GM18858 (cell line): ENCODE measurements around the gene TRPM2.

ENCODE experiments used
- ATAC-seq: cut with Tn5 transposase; IDR thresholded peaks from one replicate; pipeline ENCODE4 v1.9.1; 2021; ENCODE audit not compliant: unreplicated experiment

The TRPM2 gene

GRCh38 chr21:44456214-44456914, 102.9 kb downstream of the TRPM2 start:
- no peak for ATAC-seq

GRCh38 chr21:44456915-44457736, 103.7 kb downstream of the TRPM2 start:
- ATAC-seq = no peak

GRCh38 chr21:44458971-44459711, 105.7 kb downstream of the TRPM2 start:
- ATAC-seq = no peak

- ATAC-seq = no peak
These were observed 106.5 kb downstream of the TRPM2 start for GRCh38 chr21:44459712-44460440.

- no peak for ATAC-seq
These were observed 107.0 kb downstream of the TRPM2 start for GRCh38 chr21:44460441-44460755.

GRCh38 chr21:44461005-44461404, 107.6 kb downstream of the TRPM2 start:
- no peak for ATAC-seq

- no peak for ATAC-seq
These were observed 108.1 kb downstream of the TRPM2 start for GRCh38 chr21:44461464-44462001.

GRCh38 chr21:44462086-44462833, 108.8 kb downstream of the TRPM2 start:
- no peak for ATAC-seq

GRCh38 chr21:44462834-44463200, 109.4 kb downstream of the TRPM2 start:
- ATAC-seq = no peak

GRCh38 chr21:44463724-44464123, 110.3 kb downstream of the TRPM2 start:
- no peak for ATAC-seq

- no peak for ATAC-seq
These were observed 110.9 kb downstream of the TRPM2 start for GRCh38 chr21:44464351-44464750.

GRCh38 chr21:44466351-44466954, 113.0 kb downstream of the TRPM2 start:
- no peak for ATAC-seq

GRCh38 chr21:44466996-44467858, 113.8 kb downstream of the TRPM2 start:
- ATAC-seq = no peak

- ATAC-seq = no peak
These were observed 114.4 kb downstream of the TRPM2 start for GRCh38 chr21:44467859-44468195.

GRCh38 chr21:44471341-44471740, 117.9 kb downstream of the TRPM2 start:
- ATAC-seq = no peak

GRCh38 chr21:44471996-44472395, 118.6 kb downstream of the TRPM2 start:
- no peak for ATAC-seq

GRCh38 chr21:44473915-44474555, 120.6 kb downstream of the TRPM2 start:
- ATAC-seq = no peak

GRCh38 chr21:44475266-44475845, 121.9 kb downstream of the TRPM2 start:
- ATAC-seq = no peak
